GM12878 (cell line): ENCODE data around the gene KLHL35. TPM values are rescaled to one million over a fixed set of nuclear protein-coding genes. Genes with fewer than 3 reads are reported as not detected.

Source experiments
- ATAC-seq: fragments of 200-7000 bp; cut with Tn5 transposase; 3 replicates; pipeline ENCODE4 v1.9.1; 2020; ENCODE audit warnings: mild to moderate bottlenecking, moderate library complexity
- BruUV-seq: library from RNA; stranded (reverse); fragments of 400-500 nt; replicated peaks from 2 replicates; lab custom pipeline; 2021; lab: Mats Ljungman, UMichigan
- CTCF ChIA-PET: fragments of 300-600 bp; sonication (Branson Sonifier 250); formaldehyde crosslinking; extraction: SDS; loops from one replicate; lab custom pipeline; 2021; ENCODE audit warnings: inconsistent platforms; lab: Yijun Ruan, JAX
- POLR2A ChIA-PET: fragments of 350-600 bp; formaldehyde crosslinking; extraction: SDS; loops from one replicate; lab custom pipeline; 2021; ENCODE audit warnings: inconsistent platforms; lab: Charles Lee
- RAD21 ChIA-PET: fragments of 300-600 bp; sonication (Branson Sonifier 250); formaldehyde crosslinking; loops from one replicate; lab custom pipeline; 2023; ENCODE audit warnings: antibody characterized with exemption; ENCODE audit not compliant: unreplicated experiment; lab: Charles Lee
- SMC1A ChIA-PET: fragments of 300-600 bp; sonication (Branson Sonifier 250); formaldehyde crosslinking; loops from one replicate; lab custom pipeline; 2023; ENCODE audit not compliant: unreplicated experiment, uncharacterized antibody; lab: Charles Lee
- DNase-seq: peaks from one replicate; pipeline ENCODE4 v3.0.0-alpha.2; 2011; ENCODE audit warnings: low read depth, low spot score
- FAIRE-seq: peaks from 3 replicates; lab custom pipeline; 2011; peaks lifted over from hg19 to GRCh38; lab: Jason Lieb, UNC
- H2AFZ ChIP-seq: 2 replicates; pipeline ENCODE4 v1.6.0; 2011; ENCODE audit warnings: low read depth, low read length, control low read depth; ENCODE audit not compliant: control insufficient read depth
- H3K27ac ChIP-seq: 2 replicates; pipeline ENCODE4 v1.5.1; 2011; ENCODE audit warnings: control low read depth; ENCODE audit not compliant: control insufficient read depth, insufficient read depth
- H3K27me3 ChIP-seq, 2 experiments: replicated peaks in 1 of 2; 2 replicates each; pipeline versions ENCODE4 v1.6.0 to v1.6.1; 2011; ENCODE audit warnings: low read length in 1 of 2; ENCODE audit not compliant: control insufficient read depth in 2 of 2, insufficient read depth in 2 of 2
- H3K36me3 ChIP-seq, 2 experiments: 2 replicates each; pipeline ENCODE4 v1.5.1; 2011; ENCODE audit warnings: low read length in 1 of 2; ENCODE audit not compliant: control insufficient read depth in 2 of 2, insufficient read depth in 2 of 2
- H3K4me1 ChIP-seq: 2 replicates; pipeline ENCODE4 v1.6.1; 2011; ENCODE audit warnings: mild to moderate bottlenecking, low read length, moderate library complexity, mixed read lengths; ENCODE audit not compliant: control insufficient read depth, insufficient read depth
- H3K4me2 ChIP-seq: 2 replicates; pipeline ENCODE4 v1.6.0; 2011; ENCODE audit warnings: control low read depth; ENCODE audit not compliant: control insufficient read depth, insufficient read depth
- H3K4me3 ChIP-seq: fragments of 200-600 bp; sonication (generic); 2 replicates; pipeline ENCODE4 v1.5.1; 2016
- H3K79me2 ChIP-seq: 2 replicates; pipeline ENCODE4 v1.6.0; 2011; ENCODE audit warnings: low read length; ENCODE audit not compliant: control insufficient read depth, insufficient read depth
- H3K9ac ChIP-seq: 2 replicates; pipeline ENCODE4 v1.8.0; 2011; ENCODE audit warnings: low read length, control low read depth, mixed read lengths; ENCODE audit not compliant: control insufficient read depth, insufficient read depth
- H3K9me3 ChIP-seq: replicated peaks from 3 replicates; pipeline ENCODE4 v1.5.1; 2011; ENCODE audit warnings: mild to moderate bottlenecking, low read length; ENCODE audit not compliant: control insufficient read depth, insufficient read depth
- H4K20me1 ChIP-seq: 2 replicates; pipeline ENCODE4 v1.6.0; 2011; ENCODE audit not compliant: control insufficient read depth, insufficient read depth
- BCL3 ChIP-seq: IDR thresholded peaks from 2 replicates; pipeline ENCODE4 v1.6.1; 2011; ENCODE audit warnings: borderline replicate concordance, low read depth, mild to moderate bottlenecking, moderate library complexity, low read length; ENCODE audit not compliant: insufficient read depth, poor library complexity, severe bottlenecking
- RELB ChIP-seq: fragments of 450-650 bp; IDR thresholded peaks from 2 replicates; pipeline ENCODE4 v1.6.1; 2017; ENCODE audit warnings: low read depth, mild to moderate bottlenecking, moderate library complexity
- WGBS: methylation state at CpG from one replicate; pipeline ENCODE4 v1.1.6; 2016; ENCODE audit warnings: low lambda C conversion rate; ENCODE audit not compliant: insufficient replicate concordance, insufficient coverage; ENCODE audit errors: missing lambda C conversion rate; 5-methylcytosine and 5-hydroxymethylcytosine counted together
- in situ Hi-C: fragments of 300-500 bp; cut with MboI; formaldehyde crosslinking; loops from 9 replicates; pipeline ENCODE4 v1.14.3; 2018; ENCODE audit warnings: mixed read lengths
- intact Hi-C: fragments of 100-400 bp; cut with micrococcal nuclease; formaldehyde crosslinking; loops from one replicate; pipeline ENCODE4 v1.14.2; 2022; ENCODE audit not compliant: unreplicated experiment
- polyA plus RNA-seq, 11 experiments: library from polyadenylated mRNA; depleted of rRNA in 4 of 11; unstranded in 6 of 11; stranded (reverse) in 5 of 11; fragments of >200 nt; fragmentation: Nextera tagmentation in 4 of 11; fragmentation: Illumina TruSeq in 1 of 11; extraction: Ambion mirVana in 4 of 11; extraction: Trizol in 1 of 11; gene quantifications; 1 replicate in 1 of 11; 2 replicates in 10 of 11; pipeline versions ENCODE4 v1.2.1 to v1.2.3, GENCODE V29; 2011 to 2016; ENCODE audit warnings: inconsistent platforms in 2 of 11, missing spikeins in 2 of 11, low read depth in 1 of 11
- total RNA-seq, 4 experiments: library from RNA; depleted of rRNA in 3 of 4; stranded (reverse); fragments of >200 nt in 3 of 4; fragmentation: Illumina TruSeq in 1 of 4; extraction: Trizol in 1 of 4; gene quantifications; 2 replicates each; pipeline versions ENCODE4 v1.2.1 to v1.2.3, GENCODE V29; 2013 to 2021

Gene KLHL35
- total and polyA plus RNA-seq, 10 of the 15 experiments (the other 5 are each of a cell fraction or from before 2014, with no cell fraction given) = 0.04 to 0.34 (median 0.13) TPM; not detected in 1

GRCh38 chr11:75420224-75421034 is 12.6 kb downstream of the KLHL35 start:
- TF ChIP-seq BCL3 (no peak), RELB (no peak)
- TF ChIP-seq, all 136 proteins: peak for 0
- H3K27me3 ChIP-seq = no peaks in the 10 kb centered on the region
- WGBS = 87% methylated on average over 14 of the region's 14 CpGs
- ATAC-seq = no peak
- ChIA-PET POLR2A (no interaction called here), RAD21 (no interaction called here), CTCF (interaction anchor here (1.1 kb wide), 1 partner anchor 13 kb away, joined by 3 read pairs; no protein-coding TSS in a partner anchor), SMC1A (no interaction called here)
- intact Hi-C loops = no loop called here
- H4K20me1 ChIP-seq = no peaks in the 10 kb centered on the region
- H3K9ac ChIP-seq = no peak overlapping the region
- H3K4me1 ChIP-seq = no peaks in the 10 kb centered on the region
- no peak overlapping the region for H2AFZ ChIP-seq
- no peak for DNase-seq
- H3K9me3 ChIP-seq = no peaks in the 10 kb centered on the region
- H3K4me2 ChIP-seq = no peak overlapping the region
- no peaks in the 10 kb centered on the region for H3K79me2 ChIP-seq
- peaks cover 3 to 7% of the 10 kb centered on the region in 2 experiments; a peak in 3 of 4 replicates for H3K36me3 ChIP-seq
- FAIRE-seq = no peak
- no TSS peak for BruUV-seq
- no peak overlapping the region for H3K27ac ChIP-seq
- no peak overlapping the region for H3K4me3 ChIP-seq
- in situ Hi-C loops = no loop called here
